ES-I3 (cell line): ENCODE data around the gene OR3A2.
"Not testable (repeated sequence)": the region's sequence is repeated elsewhere in the genome, so short reads cannot be mapped to it uniquely, and the experiment has no call there.

ENCODE experiments used
- H3K36me3 ChIP-seq: 2 replicates; pipeline ENCODE4 v1.6.1; 2013; ENCODE audit warnings: mild to moderate bottlenecking, low read length, control low read depth, moderate library complexity; ENCODE audit not compliant: insufficient read depth
- H3K4me1 ChIP-seq: 2 replicates; pipeline ENCODE4 v1.6.1; 2013; ENCODE audit warnings: mild to moderate bottlenecking, control low read depth, low read length; ENCODE audit not compliant: insufficient read depth
- H3K9ac ChIP-seq: 2 replicates; pipeline ENCODE4 v1.6.1; 2013; ENCODE audit warnings: low read depth, mild to moderate bottlenecking, low read length, moderate library complexity
- H3K9me3 ChIP-seq: 2 replicates; pipeline ENCODE4 v1.6.1; 2013; ENCODE audit warnings: mild to moderate bottlenecking, low read length, moderate library complexity; ENCODE audit not compliant: control insufficient read depth, insufficient read depth

OR3A2 gene

DNA sequence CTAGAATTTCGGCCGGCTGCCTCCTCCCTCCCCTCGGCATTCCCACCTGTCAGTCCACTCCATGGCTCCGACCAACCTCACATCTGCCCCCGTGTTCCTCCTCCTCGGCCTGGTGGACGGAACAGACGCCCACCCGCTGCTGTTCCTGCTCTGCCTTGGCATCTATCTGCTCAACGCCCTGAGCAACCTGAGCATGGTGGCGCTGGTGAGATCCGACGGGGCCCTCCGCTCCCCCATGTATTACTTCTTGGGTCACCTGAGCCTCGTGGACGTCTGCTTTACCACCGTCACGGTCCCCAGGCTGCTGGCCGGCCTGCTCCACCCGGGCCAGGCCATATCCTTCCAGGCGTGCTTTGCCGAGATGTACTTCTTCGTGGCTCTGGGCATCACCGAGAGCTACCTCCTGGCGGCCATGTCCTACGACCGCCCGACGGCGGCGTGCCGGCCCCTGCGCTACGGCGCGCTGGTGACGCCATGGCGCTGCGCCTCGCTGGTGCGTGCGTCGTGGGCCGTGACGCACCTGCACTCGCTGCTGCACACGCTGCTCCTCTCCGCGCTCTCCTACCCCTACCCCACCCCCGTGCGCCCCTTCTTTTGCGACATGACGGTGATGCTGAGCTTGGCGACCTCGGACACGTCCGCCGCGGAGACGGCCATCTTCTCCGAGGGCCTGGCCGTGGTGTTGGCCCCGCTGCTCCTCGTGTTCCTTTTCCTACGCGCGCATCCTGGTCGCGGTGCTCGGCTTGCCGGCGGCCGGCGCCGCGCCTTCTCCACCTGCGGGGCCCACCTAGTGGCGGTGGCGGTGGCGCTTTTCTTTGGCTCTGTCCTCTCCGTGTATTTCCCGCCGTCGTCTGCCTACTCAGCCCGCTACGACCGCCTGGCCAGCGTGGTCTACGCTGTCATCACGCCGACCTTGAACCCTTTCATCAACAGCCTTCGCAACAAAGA, at the start of gene OR3A2:
OR3A2 (minus strand) TSS at position 440 of the 948 bp plus-strand sequence.
- H3K36me3 ChIP-seq = no peaks in the 10 kb centered on the region
- peak within 1 kb of the TSS; percentile 54 for H3K9ac ChIP-seq
- no peaks in the 10 kb centered on the region for H3K4me1 ChIP-seq
- no peaks in the 10 kb centered on the region for H3K9me3 ChIP-seq

DNA sequence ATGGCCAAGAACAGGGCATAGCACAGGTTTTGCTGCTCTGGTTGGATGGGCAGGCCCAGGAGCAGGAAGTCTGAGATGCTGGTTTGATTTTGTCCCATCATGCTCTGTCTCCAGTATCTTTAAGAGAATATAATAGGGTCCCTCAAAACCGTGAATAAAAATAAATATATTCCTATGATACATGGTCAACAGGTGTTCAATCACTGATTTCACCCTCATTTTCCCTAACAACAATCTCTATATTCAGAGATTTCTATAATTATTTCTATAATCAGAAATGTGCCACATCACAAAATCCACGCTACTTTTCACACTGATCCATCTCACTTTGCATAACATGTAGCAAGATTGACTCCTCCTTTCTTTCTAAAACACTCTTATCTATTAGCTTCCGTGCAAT, 47.6 kb upstream of the OR3A2 start, which contains the start of gene OR1E2:
OR1E2 (minus strand) TSS at position 101 of the 400 bp plus-strand sequence; CDS start at position 101, 0 bp downstream.
- Histone ChIP-seq H3K9ac (no peak within 1 kb of the TSS), H3K9me3 (no peaks in the 10 kb centered on the region), H3K36me3 (no peaks in the 10 kb centered on the region), H3K4me1 (no peaks in the 10 kb centered on the region)

DNA sequence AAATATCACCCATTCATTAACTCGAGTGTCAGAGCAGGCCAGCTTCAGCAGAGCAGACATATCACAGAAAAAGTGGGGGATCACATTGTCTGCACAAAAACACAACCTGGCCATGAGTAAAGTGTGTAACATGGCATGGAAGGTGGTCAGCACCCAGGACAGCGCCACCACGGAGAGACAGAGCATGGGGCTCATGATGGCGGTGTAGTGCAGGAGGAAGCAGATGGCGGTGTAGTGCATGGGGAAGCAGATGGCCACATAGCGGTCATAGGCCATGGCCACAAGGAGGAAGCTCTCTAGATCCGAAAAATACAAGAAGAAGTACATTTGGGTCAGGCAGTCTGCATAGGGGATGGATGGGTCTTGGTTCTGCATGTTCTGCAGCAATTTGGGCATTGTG, 47.1 kb upstream of the OR3A2 start:
- H3K9me3 ChIP-seq, H3K36me3 ChIP-seq, H3K4me1 ChIP-seq, H3K9ac ChIP-seq: not testable (repeated sequence)

DNA sequence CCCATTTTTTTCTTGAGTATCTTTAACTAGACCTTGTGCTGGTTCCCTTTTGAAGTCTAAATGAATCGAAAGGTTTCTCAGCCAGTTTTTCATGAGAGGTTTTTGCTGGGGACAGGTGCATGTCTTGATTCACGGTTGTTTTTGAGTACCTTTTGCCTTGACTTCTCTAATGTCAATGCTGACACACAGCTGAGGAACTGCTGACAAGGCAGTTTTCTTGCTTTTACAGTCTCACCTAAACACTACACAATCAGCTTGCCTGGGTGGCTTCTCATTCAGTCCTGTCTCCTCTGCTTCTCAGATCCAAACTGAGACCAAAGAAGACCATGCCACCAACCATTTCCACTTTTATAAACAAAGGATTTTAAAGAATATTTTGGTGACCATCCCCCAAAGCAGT, 32.1 kb upstream of the OR3A2 start:
- Histone ChIP-seq H3K9me3 (no peaks in the 10 kb centered on the region), H3K36me3 (no peaks in the 10 kb centered on the region), H3K9ac (no peak overlapping the region), H3K4me1 (no peaks in the 10 kb centered on the region)

DNA sequence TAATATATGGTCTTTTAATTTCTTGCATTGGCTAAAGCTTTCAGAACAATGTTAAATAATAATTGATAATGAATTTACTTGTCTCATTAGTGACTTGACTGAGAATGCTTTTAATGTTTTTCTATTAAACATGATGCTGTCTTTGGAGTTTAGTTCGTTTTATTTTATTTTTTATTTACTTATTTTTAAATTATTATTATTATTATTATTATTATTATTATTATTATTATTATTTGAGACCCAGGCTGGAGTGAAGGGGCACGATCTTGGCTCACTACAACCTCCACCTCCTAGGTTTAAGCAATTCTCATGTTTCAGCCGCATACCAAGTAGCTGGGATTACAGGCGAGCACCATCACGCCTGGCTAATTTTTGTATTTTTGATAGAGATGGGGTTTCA, 29.5 kb upstream of the OR3A2 start:
- Histone ChIP-seq H3K9me3 (no peaks in the 10 kb centered on the region), H3K9ac (no peak overlapping the region), H3K4me1 (no peaks in the 10 kb centered on the region), H3K36me3 (no peaks in the 10 kb centered on the region)

DNA sequence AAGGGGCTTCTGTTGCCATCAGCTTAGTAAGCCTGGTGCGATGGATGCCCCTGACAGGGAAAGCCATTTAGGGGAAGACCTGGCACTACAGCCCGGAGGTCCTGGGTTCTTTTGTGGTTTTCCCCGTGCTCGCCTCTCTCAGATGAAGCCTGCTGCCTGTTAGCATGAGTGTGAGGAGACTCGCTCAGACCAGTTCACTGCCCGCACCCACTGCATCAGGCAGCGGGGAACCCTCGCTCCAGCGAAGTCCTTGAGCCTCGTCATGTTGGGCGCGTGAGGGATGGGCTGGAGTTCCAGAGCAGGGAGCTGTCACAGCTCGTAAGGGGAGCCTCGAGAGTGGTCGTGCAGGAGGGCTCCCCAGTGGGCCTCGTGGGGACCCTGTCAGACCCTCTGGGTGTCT, 26.1 kb upstream of the OR3A2 start:
- H3K9me3 ChIP-seq, H3K36me3 ChIP-seq, H3K4me1 ChIP-seq, H3K9ac ChIP-seq: not testable (repeated sequence)

DNA sequence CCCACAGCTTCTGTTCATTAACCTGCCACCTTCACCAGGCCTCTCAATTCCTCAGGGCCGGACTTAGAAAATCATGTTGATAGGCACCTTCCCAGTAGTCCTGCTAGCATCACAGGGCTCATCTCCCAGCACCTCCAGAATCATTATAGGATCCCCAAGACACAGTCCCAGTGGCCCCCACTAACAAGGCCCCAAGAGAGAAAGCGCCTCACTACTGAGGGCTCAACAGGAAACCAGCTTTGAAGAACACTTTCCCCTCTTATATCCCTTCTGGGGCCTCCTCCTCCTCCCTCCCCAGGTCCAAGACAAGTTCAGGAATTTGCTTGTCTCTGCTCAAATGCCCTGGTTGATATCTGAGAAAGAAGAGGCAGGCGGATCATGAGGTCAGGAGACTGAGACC, 25.0 kb upstream of the OR3A2 start, which contains the start of gene OR3A3:
OR3A3 (plus strand) TSS at position 301 of the 400 bp plus-strand sequence.
- H3K4me1 ChIP-seq = no peaks in the 10 kb centered on the region
- no peaks in the 10 kb centered on the region for H3K36me3 ChIP-seq
- no peak within 1 kb of the TSS for H3K9ac ChIP-seq
- H3K9me3 ChIP-seq = no peaks in the 10 kb centered on the region

DNA sequence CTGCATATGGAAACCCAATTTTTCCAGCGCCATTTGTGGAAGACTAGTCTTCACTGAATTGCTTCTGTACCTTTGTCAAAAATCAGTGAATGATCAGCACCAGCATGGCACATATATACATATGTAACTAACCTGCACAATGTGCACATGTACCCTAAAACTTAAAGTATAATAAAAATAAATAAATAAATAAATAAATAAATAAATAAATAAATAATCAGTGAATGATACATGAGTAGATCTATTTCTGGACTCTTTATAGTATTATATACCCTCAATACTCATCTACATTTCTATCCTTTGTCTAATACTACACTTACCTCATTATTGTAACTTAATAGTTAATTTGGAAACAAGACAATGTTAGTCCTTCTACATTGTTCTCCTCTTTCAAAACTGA, 17.7 kb upstream of the OR3A2 start:
- H3K4me1 ChIP-seq, H3K9ac ChIP-seq, H3K36me3 ChIP-seq, H3K9me3 ChIP-seq: not testable (repeated sequence)

DNA sequence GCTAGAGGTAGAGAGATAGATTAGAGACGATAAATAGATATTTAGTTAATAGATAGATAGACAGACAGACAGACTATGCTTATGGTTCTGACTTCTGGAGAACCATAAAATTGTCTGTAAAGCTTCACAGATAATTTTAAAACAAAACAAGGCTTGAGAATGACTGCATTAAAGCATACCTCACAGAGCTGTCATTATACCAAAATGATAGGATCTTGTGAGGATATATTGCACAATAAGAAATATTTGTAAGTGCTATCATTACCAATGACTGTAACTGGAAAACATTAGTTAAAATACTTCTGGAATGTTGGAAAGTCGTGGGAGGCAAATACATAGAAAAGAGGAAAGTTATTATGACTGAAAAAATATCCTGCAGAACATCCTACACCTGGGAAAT, 15.7 kb upstream of the OR3A2 start:
- Histone ChIP-seq H3K4me1 (no peaks in the 10 kb centered on the region), H3K36me3 (no peaks in the 10 kb centered on the region), H3K9me3 (no peaks in the 10 kb centered on the region), H3K9ac (no peak overlapping the region)

DNA sequence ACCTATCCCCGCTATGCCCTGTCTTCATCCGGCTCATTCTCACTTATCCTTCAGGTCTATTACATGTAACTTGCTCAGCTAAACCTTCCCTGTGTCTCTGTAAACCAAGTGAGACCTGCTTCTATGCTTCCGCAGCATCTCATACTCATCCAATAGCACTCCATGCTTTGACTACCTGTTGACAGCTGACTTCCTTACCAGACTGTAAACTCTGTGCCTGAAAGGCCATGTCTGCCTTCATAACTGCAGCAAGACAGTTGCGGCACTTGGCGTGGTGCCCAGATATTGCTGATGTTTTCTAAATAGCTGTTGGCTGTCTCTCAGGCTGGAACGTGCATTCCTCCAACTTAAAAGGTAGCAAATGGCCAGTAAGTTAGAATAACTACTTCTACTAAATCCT, 13.9 kb upstream of the OR3A2 start:
- Histone ChIP-seq H3K36me3 (no peaks in the 10 kb centered on the region), H3K4me1 (no peaks in the 10 kb centered on the region), H3K9me3 (no peaks in the 10 kb centered on the region), H3K9ac (no peak overlapping the region)

DNA sequence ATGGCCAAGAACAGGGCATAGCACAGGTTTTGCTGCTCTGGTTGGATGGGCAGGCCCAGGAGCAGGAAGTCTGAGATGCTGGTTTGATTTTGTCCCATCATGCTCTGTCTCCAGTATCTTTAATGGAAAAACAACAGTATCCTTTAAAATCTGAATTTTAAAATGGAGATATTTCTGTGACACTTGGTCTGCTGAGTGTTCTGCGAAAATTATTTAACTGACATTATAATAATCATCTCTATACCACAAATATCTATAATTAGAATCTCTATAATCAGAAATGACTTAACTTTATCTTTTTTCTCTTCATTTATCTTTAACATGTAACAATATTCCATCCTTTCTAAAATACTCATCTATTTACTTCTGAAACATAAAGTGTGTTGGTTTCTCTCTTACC, 12.2 kb upstream of the OR3A2 start, which contains the start of gene OR1E1:
OR1E1 (minus strand) TSS at position 101 of the 400 bp plus-strand sequence; CDS start at position 101, 0 bp downstream.
- Histone ChIP-seq H3K9ac (no peak within 1 kb of the TSS), H3K4me1 (no peaks in the 10 kb centered on the region), H3K36me3 (no peaks in the 10 kb centered on the region), H3K9me3 (no peaks in the 10 kb centered on the region)

DNA sequence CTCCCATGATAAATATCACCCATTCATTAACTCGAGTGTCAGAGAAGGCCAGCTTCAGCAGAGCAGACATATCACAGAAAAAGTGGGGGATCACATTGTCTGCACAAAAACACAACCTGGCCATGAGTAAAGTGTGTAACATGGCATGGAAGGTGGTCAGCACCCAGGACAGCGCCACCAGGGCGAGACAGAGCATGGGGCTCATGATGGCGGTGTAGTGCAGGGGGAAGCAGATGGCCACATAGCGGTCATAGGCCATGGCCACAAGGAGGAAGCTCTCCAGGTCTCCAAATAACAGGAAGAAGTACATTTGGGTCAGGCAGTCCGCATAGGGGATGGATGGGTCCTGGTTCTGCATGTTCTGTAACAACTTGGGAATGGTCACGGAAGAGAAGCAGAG, 11.7 kb upstream of the OR3A2 start:
- H3K4me1 ChIP-seq, H3K9ac ChIP-seq, H3K9me3 ChIP-seq, H3K36me3 ChIP-seq: not testable (repeated sequence)

DNA sequence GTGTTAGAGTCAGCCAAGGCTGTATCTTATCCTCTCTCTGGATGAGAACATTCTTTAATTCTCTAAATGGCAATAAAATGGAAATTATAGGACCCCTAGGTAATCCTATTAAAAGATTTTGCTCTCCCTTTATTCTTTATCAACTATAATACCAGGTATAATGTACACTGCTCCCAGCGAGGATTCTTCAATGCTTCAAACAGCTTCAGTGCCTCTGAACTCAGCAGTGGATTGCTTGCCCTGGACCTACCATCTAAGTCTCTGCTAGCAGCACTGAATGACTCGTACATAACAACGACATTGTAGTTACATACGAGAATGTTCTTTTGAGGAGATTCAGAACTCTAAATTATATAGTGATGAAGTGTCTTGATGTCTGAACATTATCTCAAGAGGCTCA, 3.7 kb upstream of the OR3A2 start:
- no peak overlapping the region for H3K9ac ChIP-seq
- no peaks in the 10 kb centered on the region for H3K36me3 ChIP-seq
- no peaks in the 10 kb centered on the region for H3K9me3 ChIP-seq
- no peaks in the 10 kb centered on the region for H3K4me1 ChIP-seq

DNA sequence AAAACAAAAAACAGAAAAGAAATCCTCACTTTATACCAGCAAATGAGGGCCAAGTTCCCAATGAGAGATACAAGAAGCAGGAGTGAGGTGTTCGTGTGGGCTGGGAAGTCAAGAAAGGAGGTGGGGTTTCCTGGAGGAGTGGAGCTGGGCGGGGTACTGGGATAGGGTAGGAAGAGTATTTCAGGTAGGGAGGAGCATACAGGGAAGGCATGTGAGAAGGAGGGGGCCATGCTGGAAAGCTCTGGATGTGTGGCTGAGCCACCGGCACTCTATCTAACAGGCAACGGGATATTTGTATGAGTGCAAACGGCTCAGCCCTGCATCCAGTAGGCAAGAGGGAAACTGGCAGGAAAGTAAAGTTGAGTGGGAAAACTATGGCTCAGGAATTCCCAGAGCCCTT, 4.2 kb downstream of the OR3A2 start:
- Histone ChIP-seq H3K36me3 (no peaks in the 10 kb centered on the region), H3K4me1 (no peaks in the 10 kb centered on the region), H3K9ac (no peak overlapping the region), H3K9me3 (no peaks in the 10 kb centered on the region)

DNA sequence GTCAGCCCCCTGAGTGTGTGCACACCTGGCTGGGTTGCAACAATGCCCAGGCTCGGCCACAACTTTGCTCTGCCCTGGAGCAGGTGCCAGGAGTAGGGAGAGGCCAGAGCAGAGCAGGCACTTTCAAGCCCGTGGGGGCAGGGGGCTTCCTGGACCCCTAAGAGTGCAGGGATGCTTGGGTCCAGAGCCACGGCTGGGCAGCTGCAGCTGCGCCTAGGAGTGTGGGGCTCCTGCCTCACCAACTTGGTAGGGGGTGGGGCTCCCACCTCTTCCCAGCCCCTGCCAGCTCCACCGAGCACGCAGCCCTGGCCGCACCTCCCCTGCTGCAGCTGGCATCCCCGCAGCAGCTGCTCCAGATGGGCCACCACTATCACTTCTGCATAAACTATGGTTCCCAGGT, 7.8 kb downstream of the OR3A2 start:
- no peaks in the 10 kb centered on the region for H3K4me1 ChIP-seq
- no peaks in the 10 kb centered on the region for H3K36me3 ChIP-seq
- H3K9me3 ChIP-seq = 0 out of 2 replicates have a peak, but pooled peaks cover 4% of the 10 kb centered on the region
- H3K9ac ChIP-seq = no peak overlapping the region
